GM19328 (cell line): ENCODE results near the gene MOV10.

Experiments used
- ATAC-seq: cut with Tn5 transposase; IDR thresholded peaks from one replicate; pipeline ENCODE4 v1.9.1; 2021; ENCODE audit warnings: mild to moderate bottlenecking, moderate library complexity; ENCODE audit not compliant: unreplicated experiment

The MOV10 gene

DNA sequence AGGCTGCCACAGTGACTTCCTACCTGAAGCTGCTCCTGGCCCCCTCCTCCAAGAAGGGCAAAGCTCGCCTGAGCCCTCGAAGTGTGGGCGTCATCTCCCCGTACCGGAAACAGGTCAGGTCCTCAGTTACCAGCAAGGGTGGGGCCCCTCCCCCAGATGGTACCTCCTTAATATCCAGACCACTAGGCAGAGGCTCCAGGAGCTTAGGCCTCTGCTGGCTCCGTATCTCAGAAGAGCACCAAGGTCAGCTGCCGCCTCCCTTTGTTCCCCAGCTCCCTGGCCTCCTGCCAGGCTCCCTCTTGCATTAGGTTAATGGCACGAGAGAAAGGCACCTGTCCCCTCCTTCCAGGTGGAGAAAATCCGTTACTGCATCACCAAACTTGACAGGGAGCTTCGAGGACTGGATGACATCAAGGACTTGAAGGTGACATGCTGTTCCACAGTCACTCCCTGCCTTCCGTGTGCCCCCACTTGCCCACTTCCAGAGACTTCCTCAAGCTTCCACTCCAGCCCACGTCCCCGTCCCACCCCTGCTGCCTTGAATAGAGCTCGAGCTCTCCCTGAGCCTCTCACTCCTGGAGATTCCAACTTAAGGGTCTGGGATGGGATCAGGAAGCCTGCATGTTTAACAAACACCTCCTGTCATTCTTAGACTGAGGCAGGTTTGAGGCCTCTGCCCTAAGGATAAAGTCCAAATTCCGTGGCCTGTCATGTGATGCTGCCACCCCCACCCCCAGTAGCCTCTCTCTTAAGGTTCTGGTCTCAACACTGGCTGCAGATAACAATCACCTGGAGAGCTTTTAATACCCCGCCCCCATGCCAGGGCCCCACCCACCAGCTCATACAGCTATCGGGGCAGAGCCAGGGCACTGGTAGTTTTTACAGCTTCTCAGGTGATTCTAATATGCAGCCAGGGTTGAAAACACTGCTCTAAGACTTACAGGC is 24.2 kb downstream of the MOV10 start:
- no peak for ATAC-seq

DNA sequence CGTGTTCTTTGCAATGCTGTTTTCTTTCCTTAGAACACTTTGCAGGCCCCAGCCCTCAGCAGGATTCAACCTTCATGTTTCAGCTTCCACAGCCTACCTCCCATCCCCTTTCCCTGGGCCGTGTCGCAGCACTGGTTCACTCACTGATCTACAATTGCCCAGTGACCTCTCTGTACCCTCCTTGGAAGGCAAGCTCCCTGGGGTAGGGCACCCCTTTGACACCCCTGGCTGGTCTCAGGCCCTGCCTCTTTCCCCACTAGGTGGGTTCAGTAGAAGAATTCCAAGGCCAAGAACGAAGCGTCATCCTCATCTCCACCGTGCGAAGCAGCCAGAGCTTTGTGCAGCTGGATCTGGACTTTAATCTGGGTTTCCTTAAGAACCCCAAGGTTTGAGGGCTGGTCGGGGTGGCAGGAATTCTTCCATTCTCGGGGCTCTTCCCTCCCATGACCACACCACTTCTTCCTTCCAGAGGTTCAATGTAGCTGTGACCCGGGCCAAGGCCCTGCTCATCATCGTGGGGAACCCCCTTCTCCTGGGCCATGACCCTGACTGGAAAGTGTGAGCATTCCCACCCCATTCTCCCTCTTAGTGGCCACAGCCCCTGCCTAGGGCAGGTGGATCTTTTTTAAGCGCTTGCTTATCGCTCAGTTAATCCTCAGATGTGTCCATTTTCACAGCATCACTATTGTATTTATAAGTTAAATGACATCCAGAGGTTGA is 25.1 kb downstream of the MOV10 start:
- ATAC-seq, result no peak

DNA sequence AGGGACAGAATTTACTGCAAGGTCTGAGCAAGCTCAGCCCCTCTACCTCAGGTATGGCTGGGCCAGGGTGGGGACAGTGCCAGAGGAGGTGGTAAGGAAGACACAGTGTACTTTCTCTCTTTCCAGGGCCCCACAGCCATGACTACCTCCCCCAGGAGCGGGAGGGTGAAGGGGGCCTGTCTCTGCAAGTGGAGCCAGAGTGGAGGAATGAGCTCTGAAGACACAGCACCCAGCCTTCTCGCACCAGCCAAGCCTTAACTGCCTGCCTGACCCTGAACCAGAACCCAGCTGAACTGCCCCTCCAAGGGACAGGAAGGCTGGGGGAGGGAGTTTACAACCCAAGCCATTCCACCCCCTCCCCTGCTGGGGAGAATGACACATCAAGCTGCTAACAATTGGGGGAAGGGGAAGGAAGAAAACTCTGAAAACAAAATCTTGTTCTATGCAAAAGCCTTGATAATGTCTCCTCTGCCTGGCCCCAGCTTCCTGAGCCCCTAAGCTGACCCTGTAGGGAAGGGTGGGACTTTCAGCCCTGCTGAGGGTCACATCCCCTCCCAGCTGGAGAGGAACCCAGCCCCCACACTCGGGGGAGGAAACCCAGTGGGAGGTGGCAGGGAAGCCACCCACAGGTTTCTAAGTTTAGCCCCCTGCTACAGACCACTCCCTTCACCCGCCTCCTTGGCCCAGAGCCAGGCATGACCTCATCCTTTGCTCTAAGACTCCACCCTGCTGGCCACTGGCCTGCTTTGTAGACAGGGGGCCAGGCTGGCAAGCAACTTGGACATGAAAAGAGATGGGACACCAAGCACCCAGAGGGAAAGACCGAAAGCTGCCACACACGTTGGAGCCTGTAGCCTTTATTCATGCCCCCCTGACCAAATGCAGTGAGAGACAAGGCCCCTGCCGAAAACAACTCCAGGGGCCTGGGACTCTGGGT is 26.1 kb downstream of the MOV10 start:
- ATAC-seq, result no peak

DNA sequence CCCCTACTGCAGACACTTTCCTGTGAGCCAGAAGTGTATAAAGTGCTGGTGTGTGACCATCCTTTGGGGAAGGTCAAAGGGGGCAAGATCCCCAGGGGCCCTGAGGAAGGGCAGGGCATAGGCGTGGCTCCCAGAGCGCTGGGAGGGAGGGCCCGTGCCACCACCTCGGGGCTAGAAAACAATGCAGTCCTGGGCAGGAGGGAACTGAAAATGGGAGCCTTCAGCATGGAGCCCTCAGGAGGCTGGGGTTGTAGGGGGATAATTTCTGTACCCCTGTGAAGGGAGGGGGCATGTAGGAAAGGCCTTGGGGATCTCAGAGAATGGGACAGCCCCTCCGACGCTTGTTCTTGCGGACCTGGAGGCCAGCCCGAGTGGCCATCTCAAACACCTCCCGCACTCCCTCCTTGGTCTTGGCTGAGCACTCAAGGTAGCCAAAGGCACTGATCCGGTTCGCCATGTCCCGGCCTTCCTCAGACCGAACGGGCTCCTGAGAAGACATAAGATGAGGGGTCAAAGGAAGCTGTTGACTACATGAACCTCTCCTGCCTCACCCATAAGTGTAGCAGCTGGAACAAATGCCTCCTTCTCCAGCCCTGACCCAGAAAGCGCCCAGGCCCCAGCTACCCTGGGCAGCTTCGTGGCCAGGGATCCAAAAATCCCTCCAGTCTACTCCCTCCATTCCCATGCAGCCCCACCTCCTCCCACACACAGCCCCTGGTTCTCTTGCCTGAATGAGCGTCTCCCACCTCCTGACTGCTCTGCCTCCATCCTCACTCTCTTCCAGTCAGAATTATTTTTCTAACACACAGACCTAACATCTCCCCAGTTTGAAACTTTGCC is 27.0 kb downstream of the MOV10 start:
- no peak for ATAC-seq

DNA sequence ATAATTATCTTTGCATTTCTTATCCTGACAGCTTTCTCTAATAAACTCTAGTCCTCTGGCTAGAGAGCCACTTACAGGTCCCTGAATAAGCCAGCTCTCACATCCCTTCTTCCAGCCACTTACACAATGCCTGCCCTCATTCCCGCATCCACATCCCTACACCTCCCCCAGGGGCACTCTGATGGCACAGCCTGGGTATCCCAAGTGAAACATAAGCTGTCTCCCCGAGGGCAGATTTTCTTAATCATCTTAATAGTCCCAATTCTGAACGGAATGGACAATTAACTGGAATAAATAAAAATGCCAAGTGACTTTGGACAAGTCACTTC is 27.6 kb downstream of the MOV10 start:
- no peak for ATAC-seq

DNA sequence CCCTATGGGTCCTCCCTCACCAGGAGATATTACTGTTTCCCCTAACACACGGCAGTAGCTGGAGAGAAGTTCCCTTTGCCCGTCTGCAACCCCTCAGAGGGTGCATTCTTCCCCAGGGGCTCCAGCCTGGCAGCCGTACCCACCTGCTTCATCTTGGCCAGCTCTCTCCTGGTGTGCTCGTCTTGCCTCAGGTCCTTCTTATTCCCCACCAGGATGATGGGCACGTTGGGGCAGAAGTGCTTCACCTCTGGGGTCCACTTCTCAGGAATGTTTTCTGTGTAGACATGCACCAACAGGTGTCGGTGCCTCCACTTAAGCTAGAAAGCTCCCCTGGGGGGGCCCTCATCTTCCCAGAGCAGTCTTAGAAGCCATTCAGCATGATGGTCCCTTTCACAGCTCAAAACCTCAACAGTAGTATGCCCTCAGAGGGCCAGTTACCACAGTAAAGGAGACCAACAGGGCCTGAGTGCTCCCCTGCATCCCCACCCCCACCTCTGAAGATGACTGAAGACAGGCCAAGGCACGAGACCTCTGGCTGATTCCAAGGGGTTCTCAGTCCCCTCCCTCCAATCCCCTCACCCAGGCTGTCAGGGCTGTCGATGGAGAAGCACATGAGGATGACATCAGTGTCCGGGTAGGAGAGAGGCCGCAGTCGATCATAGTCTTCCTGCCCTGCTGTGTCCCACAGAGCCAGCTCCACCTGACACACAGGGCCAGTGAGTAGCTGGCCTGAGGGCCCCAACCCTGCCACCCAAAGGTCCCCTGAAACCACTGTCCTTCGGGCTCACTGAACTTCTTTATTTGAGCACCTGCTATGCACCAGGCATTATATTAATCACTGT is 28.2 kb downstream of the MOV10 start:
- no peak for ATAC-seq

DNA sequence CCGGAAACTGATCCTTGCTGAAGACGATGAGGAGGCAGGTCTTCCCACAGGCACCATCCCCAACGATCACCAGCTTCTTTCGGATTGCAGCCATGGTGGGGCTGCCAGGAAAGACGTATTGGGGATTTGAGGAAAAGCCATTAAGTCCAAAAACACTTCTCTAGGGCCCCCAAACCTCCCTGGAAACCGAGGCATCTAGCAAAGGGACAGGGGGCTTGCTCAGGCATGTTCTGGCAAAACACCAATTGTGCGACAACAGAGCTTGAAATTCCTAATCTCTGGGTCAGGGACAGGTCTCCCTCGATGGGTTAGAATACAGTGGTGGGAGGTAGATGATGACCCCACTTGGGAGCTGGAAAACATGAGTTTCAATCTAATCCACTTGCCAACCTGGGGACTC is 29.2 kb downstream of the MOV10 start:
- ATAC-seq, result no peak

DNA sequence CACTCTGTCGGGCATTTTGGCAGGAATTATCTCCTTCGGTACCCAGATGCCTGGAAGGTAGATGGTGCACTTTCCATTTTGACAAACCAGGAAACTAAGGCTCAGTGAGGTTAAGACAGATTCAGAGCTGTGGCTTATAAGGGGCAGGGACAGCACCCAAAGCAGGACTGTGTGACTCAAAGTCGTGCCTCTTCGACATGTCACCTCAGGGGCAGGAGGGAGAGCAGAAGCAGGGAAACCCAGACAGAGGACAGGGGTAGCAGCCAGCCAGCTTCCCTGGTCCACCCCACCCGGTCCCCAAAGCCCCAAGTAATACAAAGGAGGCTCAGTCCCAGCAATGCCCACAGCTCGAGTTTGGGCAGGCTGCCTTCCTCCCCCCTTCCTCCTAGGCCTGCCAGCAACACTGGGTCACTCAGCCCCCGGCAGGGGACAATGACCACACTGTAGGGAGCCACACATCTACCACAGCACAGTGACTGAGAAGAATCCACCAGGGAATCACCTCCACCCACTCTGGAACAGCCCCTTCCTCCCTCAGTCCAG is 30.0 kb downstream of the MOV10 start:
- no peak for ATAC-seq

DNA sequence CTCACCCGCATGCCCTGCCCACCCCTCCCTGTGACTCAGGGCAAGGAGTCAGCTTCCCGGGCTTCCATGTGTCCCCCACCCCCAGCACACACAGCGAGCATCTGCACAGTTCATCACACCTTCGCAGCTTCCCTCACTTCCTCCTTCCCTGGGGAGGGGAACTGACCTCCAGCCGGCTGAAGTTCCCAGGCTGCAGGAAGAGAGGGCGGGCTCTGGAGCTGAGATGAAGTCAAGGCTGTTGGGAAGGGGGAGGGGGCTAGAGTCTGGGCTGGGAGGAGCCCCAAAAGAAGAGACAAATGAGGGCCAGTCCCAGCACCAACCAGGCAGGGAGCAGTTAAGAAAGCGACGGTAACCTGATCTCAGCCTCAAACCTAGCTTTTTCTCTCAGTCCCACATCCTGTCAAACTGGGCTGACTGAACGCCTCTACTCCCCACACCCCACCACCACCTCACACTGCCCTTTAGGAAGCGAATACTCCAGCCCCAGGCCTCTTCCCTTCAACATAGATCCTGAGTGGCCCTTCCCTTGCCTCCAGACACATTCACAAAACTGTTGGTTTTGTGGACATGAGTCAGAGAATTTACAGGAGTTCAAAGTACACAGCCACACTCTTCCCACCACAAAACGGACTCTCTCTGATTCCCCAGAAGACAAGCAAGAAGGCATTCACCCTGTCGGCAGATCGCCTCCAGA is 30.6 kb downstream of the MOV10 start:
- ATAC-seq, result peak; percentile 46

DNA sequence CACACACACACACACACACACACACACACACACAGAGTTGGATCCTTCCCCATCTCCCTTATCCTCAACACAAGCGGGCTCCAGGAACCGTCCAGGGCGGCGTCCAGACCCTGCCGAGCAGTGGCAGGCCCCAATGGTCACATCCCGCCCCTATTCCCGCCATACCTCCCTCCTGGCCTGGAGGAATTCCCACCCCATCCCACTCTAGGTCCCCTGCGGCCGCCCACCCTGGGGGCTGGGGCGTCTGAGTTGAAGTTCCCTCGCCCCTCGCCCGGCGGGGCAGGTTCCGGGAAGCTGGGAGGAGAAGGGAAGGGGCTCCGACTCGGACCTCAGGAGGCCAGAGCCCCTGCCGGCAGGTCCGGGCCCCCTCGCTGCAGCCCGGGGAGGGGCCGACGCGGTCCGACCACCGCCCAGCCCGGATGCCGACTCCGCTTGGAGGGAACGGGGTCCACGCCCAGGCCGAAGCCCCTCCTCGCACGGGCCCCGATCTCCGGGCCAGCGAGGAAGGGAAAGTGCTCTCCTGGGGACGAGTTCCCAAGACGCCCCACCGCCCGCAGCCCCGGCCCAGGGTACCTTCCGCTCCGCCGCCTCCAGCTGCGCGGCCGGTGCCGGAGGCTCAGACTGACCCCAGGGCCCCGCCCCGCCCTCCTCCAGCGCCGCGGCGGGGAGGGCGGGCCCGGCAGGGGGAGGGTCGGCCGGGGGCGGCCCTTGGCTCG is 32.2 kb downstream of the MOV10 start, which contains the start of gene RHOC:
Gene RHOC, minus strand, starts transcription at position 623 of the 716 bp plus-strand sequence. CDS start 3,328 bp downstream, outside the sequence.
- peak; percentile 69 for ATAC-seq

DNA sequence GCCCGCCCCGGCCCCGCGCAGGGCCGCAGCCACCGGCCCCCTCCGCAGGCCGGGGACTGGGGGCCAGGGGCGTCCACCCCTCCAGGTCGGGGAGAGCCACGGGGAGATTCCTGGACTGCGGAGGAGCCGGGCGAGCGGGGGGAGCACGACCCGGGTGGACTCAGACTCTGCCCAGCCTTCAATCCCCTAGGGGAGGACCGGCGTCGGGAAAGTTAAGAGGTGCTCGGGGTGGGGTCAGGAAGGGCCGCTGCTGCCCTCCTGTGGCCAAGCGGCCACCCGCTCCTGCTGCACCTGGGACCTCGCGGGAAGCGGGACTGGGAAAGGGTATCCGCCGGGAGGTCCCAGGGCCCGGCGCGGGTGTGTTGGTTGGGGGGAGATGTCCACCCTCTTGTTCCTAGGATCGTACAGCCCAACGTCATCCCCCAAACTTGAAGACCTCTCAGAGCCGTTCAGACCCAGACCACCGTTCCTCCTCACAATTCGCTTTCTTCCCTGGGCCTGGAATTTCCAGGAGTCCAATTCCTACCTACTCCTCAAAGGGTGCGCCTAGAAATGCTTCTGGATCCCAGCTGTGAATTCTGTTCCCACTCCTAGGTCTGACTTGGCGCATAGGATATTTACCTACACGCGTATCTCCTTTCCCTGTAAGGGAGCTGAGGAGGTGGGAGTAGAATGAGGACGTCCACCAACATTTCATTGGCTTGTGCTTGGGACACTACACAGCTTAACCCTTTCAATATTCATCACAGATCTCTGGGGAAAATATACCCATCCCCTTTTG is 33.0 kb downstream of the MOV10 start:
- ATAC-seq, result peak; percentile 46

DNA sequence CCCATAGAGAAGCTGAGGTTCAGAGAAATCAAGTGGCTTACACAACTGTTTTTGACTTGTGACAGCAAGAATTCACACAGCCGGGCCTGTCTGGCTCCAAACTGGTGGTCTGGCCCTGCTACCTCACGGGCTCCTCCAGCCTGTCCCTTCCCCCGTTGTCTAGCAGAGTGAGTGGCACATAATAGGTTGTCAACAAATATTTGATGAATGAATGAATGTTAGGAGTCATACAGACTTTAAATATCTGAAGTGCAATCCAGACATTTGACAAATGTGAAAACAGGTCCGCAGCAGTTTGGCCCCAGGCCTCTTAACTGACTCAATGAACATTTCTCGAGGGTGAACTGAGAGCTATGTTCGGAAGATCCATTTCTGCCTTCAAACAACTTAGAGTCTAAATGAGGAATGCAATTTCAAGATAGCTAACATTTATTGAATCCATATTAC is 33.6 kb downstream of the MOV10 start:
- no peak for ATAC-seq

DNA sequence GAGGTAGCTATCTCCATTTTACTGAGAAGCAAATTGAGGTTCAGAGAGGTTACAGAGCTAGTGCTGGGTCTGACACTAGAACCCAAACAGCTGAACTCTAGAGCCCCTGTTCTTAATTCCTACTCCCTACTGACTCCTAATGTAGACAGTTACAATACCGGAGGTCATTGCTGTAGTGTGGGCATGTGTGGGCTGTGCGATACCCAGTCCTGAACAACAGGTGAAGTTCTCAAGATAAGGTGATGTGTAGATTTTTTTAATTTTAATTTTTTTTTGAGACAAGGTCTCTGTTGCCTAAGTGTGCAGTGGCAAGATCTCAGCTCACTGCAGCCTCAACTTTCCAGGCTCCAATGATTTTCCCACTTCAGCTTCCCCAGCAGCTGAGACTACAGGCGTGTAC is 34.0 kb downstream of the MOV10 start:
- no peak for ATAC-seq

DNA sequence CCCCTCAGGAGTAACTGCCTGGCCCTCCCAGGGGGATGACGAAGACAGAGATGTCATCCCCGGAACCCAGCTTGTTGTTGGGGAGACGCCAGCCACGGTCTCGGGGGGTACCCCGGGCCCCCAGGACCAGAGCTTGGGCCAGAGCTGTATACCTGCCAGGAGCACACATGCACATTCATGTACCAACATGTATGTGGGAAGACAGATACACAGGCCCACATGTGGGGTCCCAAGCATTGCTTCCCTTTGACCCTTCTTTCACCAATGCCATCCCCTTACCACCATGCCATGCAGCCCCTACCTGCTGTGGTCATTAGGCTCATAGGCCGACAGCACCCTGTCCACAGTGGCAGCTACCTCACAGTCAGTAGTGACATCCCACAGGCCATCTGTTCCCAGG is 35.7 kb downstream of the MOV10 start:
- ATAC-seq, result no peak

DNA sequence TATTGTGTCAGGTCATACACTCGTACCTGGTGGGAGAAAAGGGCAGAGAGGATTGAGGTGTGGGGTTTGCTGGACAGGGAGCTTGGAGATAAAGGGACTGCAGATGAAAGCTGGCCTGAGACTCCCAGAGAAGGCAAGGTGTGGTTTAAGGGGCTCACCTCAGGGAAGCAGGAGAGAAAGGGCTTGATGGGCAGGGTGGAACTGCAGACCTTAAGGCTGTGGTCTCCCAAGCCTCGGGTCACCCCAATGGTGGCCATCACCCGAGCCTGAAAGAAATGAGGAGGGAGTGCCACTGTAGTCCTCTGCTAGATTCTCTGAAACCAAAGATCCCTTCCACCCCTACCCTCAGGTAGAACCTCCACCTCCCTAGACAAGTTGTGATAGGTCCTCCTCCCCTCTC is 36.1 kb downstream of the MOV10 start:
- ATAC-seq, result no peak

DNA sequence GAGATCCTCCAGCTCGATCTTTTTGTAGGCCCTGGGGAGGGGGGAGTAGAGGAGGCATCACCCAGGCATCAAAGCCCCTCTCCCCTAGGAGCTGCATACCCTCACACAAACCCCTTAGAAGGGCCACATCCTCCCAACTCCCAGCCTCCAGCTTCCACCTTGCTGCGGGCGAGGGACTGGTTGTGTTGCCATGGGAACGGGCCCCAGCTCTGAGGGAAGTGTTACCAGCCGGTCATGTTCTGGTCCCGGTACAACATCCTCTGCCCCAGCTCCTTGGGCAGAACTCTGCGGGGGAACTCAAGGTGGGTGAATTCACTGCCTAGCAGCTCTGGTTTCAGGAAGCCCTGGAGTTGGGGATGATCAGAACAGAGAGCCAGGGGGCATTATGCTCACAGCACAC is 36.6 kb downstream of the MOV10 start:
- ATAC-seq, result no peak

DNA sequence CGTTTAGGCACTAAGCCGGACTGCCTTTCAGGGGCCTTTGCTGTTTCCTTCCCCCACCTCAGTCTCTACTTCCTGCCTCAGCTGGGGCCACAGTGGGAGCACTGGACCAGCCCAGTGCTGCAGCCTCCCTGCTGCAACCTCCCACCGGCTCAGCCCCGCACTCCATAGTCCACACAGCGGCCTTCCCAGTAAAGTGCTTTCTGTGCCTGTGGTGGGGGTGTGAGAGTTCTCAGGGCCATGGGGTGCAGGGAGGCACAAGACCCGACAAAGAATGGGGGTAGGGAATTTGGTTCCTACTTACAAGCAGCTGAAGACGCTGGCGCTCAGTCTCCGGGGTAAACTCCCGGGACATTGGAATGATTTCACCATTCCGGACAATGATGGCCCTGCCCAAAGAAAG is 37.2 kb downstream of the MOV10 start:
- ATAC-seq, result no peak
